ENCODE results near the gene UQCRFS1.
"Not testable (repeated sequence)": the region's sequence is repeated elsewhere in the genome, so short reads cannot be mapped to it uniquely, and the experiment has no call there.

UQCRFS1 gene

DNA sequence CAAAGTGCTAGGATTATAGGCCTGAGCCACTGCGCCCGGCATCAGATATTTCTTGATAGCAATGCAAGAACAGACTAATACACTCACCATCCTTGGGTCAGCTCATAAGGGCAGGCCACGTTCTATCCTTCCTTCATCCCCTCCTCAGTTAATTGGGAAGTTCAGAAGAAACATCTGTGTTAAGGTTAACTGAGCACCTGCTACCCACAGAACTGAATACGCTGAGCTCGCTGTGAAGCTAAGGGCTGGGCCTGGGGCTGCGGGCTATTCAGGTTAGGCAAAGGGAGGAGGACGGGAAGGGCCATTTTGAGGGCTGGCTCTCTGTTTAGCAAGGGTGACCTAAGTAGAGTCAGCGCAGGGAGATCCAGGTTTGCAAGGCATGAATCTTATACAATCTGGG lies 43.0 kb upstream of the UQCRFS1 start:
- TF ChIP-seq, protein P1, sequence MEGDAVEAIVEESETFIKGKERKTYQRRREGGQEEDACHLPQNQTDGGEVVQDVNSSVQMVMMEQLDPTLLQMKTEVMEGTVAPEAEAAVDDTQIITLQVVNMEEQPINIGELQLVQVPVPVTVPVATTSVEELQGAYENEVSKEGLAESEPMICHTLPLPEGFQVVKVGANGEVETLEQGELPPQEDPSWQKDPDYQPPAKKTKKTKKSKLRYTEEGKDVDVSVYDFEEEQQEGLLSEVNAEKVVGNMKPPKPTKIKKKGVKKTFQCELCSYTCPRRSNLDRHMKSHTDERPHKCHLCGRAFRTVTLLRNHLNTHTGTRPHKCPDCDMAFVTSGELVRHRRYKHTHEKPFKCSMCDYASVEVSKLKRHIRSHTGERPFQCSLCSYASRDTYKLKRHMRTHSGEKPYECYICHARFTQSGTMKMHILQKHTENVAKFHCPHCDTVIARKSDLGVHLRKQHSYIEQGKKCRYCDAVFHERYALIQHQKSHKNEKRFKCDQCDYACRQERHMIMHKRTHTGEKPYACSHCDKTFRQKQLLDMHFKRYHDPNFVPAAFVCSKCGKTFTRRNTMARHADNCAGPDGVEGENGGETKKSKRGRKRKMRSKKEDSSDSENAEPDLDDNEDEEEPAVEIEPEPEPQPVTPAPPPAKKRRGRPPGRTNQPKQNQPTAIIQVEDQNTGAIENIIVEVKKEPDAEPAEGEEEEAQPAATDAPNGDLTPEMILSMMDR (IDR thresholded peaks at IDR 0.05; ENCODE audit: low read depth, low read length, missing control alignments): no peak
- H3K4me3 ChIP-seq (replicated peaks; ENCODE audit: low read depth, low read length): no peak overlapping the region
- DNase-seq (ENCODE audit: extremely low read depth, low read depth): no peak

DNA sequence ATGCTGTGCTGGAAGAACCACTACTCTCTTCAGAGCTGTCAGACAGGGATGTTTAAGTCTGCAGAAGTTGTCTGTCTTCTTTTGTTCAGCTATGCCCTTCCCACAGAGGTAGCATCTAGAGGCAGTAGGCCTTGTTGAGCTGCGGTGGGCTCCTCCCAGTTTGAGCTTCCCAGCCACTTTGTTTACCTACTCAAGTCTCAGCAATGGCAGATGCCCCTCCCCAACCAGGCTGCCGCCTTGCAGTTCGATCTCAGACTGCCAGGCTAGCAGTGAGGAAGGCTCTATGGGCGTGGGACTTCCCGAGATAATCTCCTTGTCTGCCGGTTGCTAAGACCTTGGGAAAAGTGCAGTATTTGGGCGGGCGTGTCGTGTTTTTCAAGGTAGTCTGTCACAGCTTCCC lies 42.1 kb upstream of the UQCRFS1 start:
- TF ChIP-seq, protein P1 (IDR thresholded peaks at IDR 0.05; ENCODE audit: low read depth, low read length, missing control alignments): no peak
- no peak for DNase-seq (ENCODE audit: extremely low read depth, low read depth)
- no peak overlapping the region for H3K4me3 ChIP-seq (replicated peaks; ENCODE audit: low read depth, low read length)

DNA sequence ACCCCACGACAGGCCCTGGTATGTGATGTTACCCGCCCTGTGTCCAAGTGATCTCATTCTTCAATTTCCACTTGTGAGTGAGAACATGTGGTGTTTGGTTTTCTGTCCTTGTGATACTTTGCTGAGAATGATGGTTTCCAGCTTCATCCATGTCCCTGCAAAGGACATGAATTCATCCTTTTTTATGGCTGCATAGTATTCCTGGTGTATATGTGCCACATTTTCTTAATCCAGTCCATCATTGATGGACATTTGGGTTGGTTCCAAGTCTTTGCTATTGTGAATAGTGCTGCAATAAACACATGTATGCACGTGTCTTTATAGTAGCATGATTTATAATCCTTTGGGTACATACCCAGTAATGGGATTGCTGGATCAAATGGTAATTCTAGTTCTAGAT lies 36.8 kb upstream of the UQCRFS1 start:
- H3K4me3 ChIP-seq (replicated peaks; ENCODE audit: low read depth, low read length); DNase-seq (ENCODE audit: extremely low read depth, low read depth): not testable (repeated sequence)

DNA sequence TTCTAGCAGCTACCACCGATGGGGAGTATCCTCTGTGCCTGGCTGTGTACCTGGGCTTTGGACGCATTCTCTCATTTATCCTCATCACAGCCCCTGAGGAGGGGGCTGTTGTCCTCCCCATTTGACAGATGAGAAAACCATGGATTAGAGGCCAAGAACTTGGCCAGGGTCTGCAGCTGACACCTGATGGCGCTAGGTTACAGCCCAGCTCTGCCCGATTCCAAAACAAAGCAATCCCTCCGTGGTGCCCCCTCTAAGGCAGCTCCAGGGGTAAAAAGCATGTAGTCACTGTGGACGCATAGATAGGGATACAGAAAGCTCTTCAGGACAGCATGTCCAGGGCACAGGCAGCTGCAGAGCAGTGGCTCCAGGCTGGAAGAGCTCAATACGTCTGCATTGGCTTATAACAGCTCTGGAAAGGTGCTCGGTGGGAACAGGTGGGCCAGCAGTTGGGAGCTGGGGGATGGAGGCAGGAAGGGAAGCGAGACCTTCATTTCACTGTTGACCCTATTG lies 35.4 kb upstream of the UQCRFS1 start:
- no peak overlapping the region for H3K4me3 ChIP-seq (replicated peaks; ENCODE audit: low read depth, low read length)
- no peak for DNase-seq (ENCODE audit: extremely low read depth, low read depth)
- TF ChIP-seq, protein P1 (IDR thresholded peaks at IDR 0.05; ENCODE audit: low read depth, low read length, missing control alignments): no peak

DNA sequence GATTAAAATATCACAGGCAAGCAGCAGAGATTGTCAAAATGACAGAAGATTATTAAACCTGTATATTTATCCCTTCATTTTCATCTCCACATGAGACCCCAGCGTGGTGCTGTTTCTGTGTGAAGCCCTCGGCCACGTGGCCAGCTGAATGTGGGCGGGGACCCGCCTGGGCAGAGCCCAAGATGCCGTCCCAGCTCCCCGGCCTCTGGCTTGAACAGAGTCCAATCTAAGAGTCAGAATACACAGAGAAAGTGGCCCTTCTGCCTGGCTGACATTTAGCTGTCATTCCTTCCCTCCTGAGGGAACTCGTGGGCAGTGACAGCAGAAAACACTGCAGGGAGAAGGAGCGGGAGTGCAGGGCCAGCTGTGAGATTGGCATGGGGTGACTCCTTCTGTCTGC lies 34.9 kb upstream of the UQCRFS1 start:
- no peak overlapping the region for H3K4me3 ChIP-seq (replicated peaks; ENCODE audit: low read depth, low read length)
- TF ChIP-seq, protein P1 (IDR thresholded peaks at IDR 0.05; ENCODE audit: low read depth, low read length, missing control alignments): no peak
- DNase-seq (ENCODE audit: extremely low read depth, low read depth): no peak

DNA sequence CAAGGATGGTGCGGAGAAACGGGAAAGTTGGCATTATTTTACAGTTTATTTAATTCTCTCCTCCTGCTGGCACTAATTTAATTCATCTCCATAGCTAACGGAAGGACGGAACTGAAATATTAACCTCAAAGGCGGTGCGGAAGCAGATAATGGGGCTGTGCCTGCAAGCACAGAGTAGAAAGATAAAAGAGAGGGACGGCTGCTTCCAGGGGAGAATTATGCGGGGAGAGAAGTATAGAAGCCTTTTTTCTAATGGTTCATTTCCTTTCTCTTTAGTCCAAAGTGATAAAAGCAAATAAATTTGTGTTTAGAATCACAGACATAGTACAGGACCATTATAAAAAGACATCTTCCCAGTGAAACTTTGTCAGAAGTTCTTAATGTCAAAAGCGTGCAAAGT lies 34.5 kb upstream of the UQCRFS1 start:
- no peak overlapping the region for H3K4me3 ChIP-seq (replicated peaks; ENCODE audit: low read depth, low read length)
- TF ChIP-seq, protein P1 (IDR thresholded peaks at IDR 0.05; ENCODE audit: low read depth, low read length, missing control alignments): no peak
- DNase-seq (ENCODE audit: extremely low read depth, low read depth): no peak

DNA sequence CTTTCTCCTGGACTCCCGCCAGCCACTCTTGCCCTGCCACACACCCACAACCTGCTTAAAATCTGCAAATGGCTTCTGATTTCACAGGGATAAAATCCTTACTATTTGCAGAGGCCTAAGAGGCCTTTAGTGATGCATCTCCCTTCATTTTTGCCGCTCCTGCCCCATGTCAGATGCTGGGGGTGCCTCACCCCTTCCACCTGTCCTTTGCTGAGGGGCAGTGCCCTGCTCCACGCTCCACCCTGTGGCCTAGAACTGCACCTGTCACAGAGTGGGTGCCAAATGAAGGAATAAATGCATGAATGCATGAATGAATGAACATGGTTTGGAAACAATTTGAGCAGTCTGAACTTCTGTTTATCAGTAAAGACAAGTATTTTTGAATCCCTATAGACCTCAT lies 34.1 kb upstream of the UQCRFS1 start:
- no peak overlapping the region for H3K4me3 ChIP-seq (replicated peaks; ENCODE audit: low read depth, low read length)
- no peak for DNase-seq (ENCODE audit: extremely low read depth, low read depth)
- TF ChIP-seq, protein P1 (IDR thresholded peaks at IDR 0.05; ENCODE audit: low read depth, low read length, missing control alignments): no peak

Data from HFF-Myc (cell line).